ENCODE results near the gene NKD2. TPM values are rescaled to one million over a fixed set of nuclear protein-coding genes. Genes with fewer than 3 reads are reported as not detected.

Gene NKD2
- total and polyA plus RNA-seq, 9 of the 15 experiments (the other 6 are each of a cell fraction or from before 2014, with no cell fraction given) = 0.09 to 0.64 (median 0.27) TPM; not detected in 5

DNA sequence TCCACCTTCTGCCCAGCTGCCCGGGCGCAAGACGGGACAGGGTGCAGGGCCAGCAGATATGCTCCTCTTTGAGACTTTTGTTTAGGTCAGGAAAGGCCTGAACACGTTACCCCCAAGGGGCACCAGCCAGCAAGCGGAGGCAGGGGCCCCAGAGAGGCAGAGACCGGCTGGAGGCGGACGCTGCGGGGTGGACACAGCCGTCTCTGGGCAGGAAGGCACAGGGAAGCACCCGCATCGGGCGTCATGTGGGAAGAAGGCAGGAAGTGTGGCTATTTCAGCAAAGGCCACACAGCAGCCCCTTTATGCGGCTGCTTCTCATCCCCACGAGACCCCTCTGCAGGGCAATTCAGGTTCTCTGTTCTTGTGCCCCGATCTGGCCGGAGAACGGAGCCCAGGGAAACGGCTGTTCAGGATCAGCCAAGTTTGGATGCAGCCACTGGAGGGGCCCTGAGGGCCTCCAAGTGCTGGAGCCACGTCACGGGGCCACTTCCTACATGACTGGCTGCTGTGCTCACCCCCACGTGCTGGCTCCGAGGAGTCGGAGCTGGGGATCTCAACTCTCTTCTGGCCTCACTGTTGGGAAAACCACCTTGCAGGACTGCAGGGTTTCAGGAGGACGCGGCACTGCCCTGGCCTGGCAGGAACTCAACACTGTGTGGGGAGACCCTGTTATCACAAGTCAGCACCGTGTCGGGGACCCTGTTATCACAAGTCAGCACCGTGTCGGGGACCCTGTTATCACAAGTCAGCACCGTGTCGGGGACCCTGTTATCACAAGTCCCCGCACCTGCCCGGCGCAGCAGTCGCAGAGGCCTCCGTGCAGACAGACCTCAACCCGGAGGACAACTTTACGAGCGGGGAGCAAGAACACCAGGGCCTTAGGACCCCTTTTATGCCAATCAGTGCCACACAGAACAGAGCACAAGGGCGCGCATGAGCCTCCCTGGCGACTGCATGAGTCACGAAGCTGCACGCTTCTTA, 58.8 kb downstream of the NKD2 start (continued):
- no peak for TF ChIP-seq E4F1 (CRISPR knock-in tag; IDR thresholded peaks at IDR 0.05; ENCODE audit: borderline replicate concordance)
- peak; percentile 70 for TF ChIP-seq SMAD1 (IDR thresholded peaks at IDR 0.05; ENCODE audit: low read depth, low read length, partially characterized antibody)
- TF ChIP-seq THRAP3 (IDR thresholded peaks at IDR 0.05; ENCODE audit: borderline replicate concordance) = no peak
- TF ChIP-seq MTA3 (IDR thresholded peaks at IDR 0.05; ENCODE audit: borderline replicate concordance) = peak; percentile 80
- TF ChIP-seq, protein P1, sequence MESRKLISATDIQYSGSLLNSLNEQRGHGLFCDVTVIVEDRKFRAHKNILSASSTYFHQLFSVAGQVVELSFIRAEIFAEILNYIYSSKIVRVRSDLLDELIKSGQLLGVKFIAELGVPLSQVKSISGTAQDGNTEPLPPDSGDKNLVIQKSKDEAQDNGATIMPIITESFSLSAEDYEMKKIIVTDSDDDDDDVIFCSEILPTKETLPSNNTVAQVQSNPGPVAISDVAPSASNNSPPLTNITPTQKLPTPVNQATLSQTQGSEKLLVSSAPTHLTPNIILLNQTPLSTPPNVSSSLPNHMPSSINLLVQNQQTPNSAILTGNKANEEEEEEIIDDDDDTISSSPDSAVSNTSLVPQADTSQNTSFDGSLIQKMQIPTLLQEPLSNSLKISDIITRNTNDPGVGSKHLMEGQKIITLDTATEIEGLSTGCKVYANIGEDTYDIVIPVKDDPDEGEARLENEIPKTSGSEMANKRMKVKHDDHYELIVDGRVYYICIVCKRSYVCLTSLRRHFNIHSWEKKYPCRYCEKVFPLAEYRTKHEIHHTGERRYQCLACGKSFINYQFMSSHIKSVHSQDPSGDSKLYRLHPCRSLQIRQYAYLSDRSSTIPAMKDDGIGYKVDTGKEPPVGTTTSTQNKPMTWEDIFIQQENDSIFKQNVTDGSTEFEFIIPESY (CRISPR knock-in tag; IDR thresholded peaks at IDR 0.05) = peak; percentile 53; the same call in 1 of the 2 replicates
- no peak for TF ChIP-seq ZNF778 (CRISPR knock-in tag; IDR thresholded peaks at IDR 0.05)
- TF ChIP-seq SNRNP70 (optimal IDR thresholded peaks at IDR 0.05; ENCODE audit: low read depth, low read length) = no peak
- TF ChIP-seq MYNN (IDR thresholded peaks at IDR 0.05) = peak; percentile 77; the same call in 1 of the 2 replicates
- TF ChIP-seq MYNN (CRISPR knock-in tag; IDR thresholded peaks at IDR 0.05) = no peak
- TF ChIP-seq CBFA2T3 (IDR thresholded peaks at IDR 0.05) = peak; percentile 99
- TF ChIP-seq KDM5B (IDR thresholded peaks at IDR 0.05; ENCODE audit: insufficient replicate concordance, low read depth, low read length) = peak; percentile 28
- TF ChIP-seq POLR2H (tag; IDR thresholded peaks at IDR 0.05; ENCODE audit: low read depth) = no peak
- TF ChIP-seq MXI1 (IDR thresholded peaks at IDR 0.05; ENCODE audit: low read depth, low read length) = no peak
- TF ChIP-seq PTTG1 (tag; IDR thresholded peaks at IDR 0.05; ENCODE audit: low read depth) = no peak
- TF ChIP-seq TAL1 (IDR thresholded peaks at IDR 0.05) = peak; percentile 99
- TF ChIP-seq ESRRB (CRISPR knock-in tag; IDR thresholded peaks at IDR 0.05; ENCODE audit: borderline replicate concordance) = no peak
- TF ChIP-seq, protein P2, sequence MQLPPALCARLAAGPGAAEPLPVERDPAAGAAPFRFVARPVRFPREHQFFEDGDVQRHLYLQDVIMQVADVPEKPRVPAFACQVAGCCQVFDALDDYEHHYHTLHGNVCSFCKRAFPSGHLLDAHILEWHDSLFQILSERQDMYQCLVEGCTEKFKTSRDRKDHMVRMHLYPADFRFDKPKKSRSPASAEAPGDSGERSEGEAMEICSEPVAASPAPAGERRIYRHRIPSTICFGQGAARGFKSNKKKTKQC (CRISPR knock-in tag; IDR thresholded peaks at IDR 0.05) = no peak

Measured in K562 (cell line).